Activated CD8-positive, alpha-beta memory T cell treated with anti-CD3 and anti-CD28 coated beads, Interleukin-2, amount 50 U/mL, for 1 hour (primary cell): ENCODE results near the gene RGPD3.
"Not testable (repeated sequence)": the region's sequence is repeated elsewhere in the genome, so short reads cannot be mapped to it uniquely, and the experiment has no call there.

Source experiments
- DNase-seq: peaks from one replicate; pipeline ENCODE4 v3.0.0-alpha.2; 2020; ENCODE audit errors: extremely low read depth

RGPD3 gene

GRCh38 chr2:106486551-106487385, 18.6 kb upstream of the RGPD3 start, which contains the start of gene CD8B2:
CD8B2 (plus strand) TSS chr2:106487364; CDS start chr2:106487427, 63 bp downstream.
- not testable (repeated sequence) for DNase-seq

GRCh38 chr2:106479563-106479962, 11.3 kb upstream of the RGPD3 start:
- not testable (repeated sequence) for DNase-seq

- DNase-seq = not testable (repeated sequence)
These were observed 9.4 kb upstream of the RGPD3 start for GRCh38 chr2:106477647-106478046.

- DNase-seq = peak; percentile 8
These were observed 2.4 kb upstream of the RGPD3 start for GRCh38 chr2:106470658-106471057.

- DNase-seq = not testable (repeated sequence)
These were observed 697 bp downstream of the RGPD3 start for GRCh38 chr2:106467516-106467915.

GRCh38 chr2:106461882-106462281, 6.3 kb downstream of the RGPD3 start:
- DNase-seq = not testable (repeated sequence)

- not testable (repeated sequence) for DNase-seq
These were observed 77.5 kb downstream of the RGPD3 start for GRCh38 chr2:106390680-106391079.

- DNase-seq = not testable (repeated sequence)
These were observed 79.3 kb downstream of the RGPD3 start for GRCh38 chr2:106388814-106389410.

- not testable (repeated sequence) for DNase-seq
These were observed 83.7 kb downstream of the RGPD3 start for GRCh38 chr2:106384548-106384947.

GRCh38 chr2:106381867-106382266, 86.3 kb downstream of the RGPD3 start:
- DNase-seq = not testable (repeated sequence)

GRCh38 chr2:106379567-106379966, 88.6 kb downstream of the RGPD3 start:
- not testable (repeated sequence) for DNase-seq

- DNase-seq = not testable (repeated sequence)
These were observed 99.0 kb downstream of the RGPD3 start for GRCh38 chr2:106369182-106369581.

GRCh38 chr2:106366204-106366885, 101.9 kb downstream of the RGPD3 start:
- DNase-seq = no peak

- no peak for DNase-seq
These were observed 104.4 kb downstream of the RGPD3 start for GRCh38 chr2:106363791-106364190.

GRCh38 chr2:106362789-106363188, 105.4 kb downstream of the RGPD3 start:
- no peak for DNase-seq

- no peak for DNase-seq
These were observed 108.7 kb downstream of the RGPD3 start for GRCh38 chr2:106359512-106359911.

- DNase-seq = no peak
These were observed 109.7 kb downstream of the RGPD3 start for GRCh38 chr2:106358521-106358920.

- DNase-seq = no peak
These were observed 110.1 kb downstream of the RGPD3 start for GRCh38 chr2:106358081-106358480.

- no peak for DNase-seq
These were observed 111.9 kb downstream of the RGPD3 start for GRCh38 chr2:106356291-106356690.

GRCh38 chr2:106353676-106354075, 114.5 kb downstream of the RGPD3 start:
- no peak for DNase-seq

- no peak for DNase-seq
These were observed 117.2 kb downstream of the RGPD3 start for GRCh38 chr2:106350980-106351379.

GRCh38 chr2:106344302-106344701, 123.9 kb downstream of the RGPD3 start:
- no peak for DNase-seq
